HEK293 (cell line): ENCODE measurements around the gene MED15.

Experiments used
- CTCF ChIA-PET: fragments of 350-600 bp; formaldehyde crosslinking; extraction: SDS; loops from one replicate; lab custom pipeline; 2021; ENCODE audit warnings: antibody characterized with exemption; lab: Yijun Ruan, JAX
- POLR2A ChIA-PET: fragments of 300-600 bp; formaldehyde crosslinking; extraction: SDS; loops from one replicate; lab custom pipeline; 2020; ENCODE audit warnings: antibody characterized with exemption, inconsistent platforms; lab: Yijun Ruan, JAX
- H3K27ac ChIP-seq: fragments of 200-500 bp; sonication (Bioruptor generic); 2 replicates; pipeline ENCODE4 v1.5.1; 2014; ENCODE audit warnings: low read depth, low read length, control low read depth, inconsistent platforms; ENCODE audit errors: extremely low read depth
- H3K36me3 ChIP-seq, 2 experiments: fragments of 200-500 bp in 1 of 2; sonication (Bioruptor generic) in 1 of 2; 1 replicate in 1 of 2; 2 replicates in 1 of 2; pipeline ENCODE4 v1.5.1; 2014 to 2017; ENCODE audit warnings: inconsistent platforms in 2 of 2, low read length in 2 of 2; ENCODE audit not compliant: control insufficient read depth in 2 of 2, insufficient read depth in 1 of 2
- H3K4me1 ChIP-seq: fragments of 200-500 bp; sonication (Bioruptor generic); 2 replicates; pipeline ENCODE4 v1.5.1; 2014; ENCODE audit warnings: mild to moderate bottlenecking, low read length, inconsistent platforms; ENCODE audit not compliant: control insufficient read depth, insufficient read depth
- H3K4me3 ChIP-seq: 2 replicates; pipeline ENCODE4 v1.5.1; 2011; ENCODE audit warnings: low read depth, mild to moderate bottlenecking, control low read depth, low read length, moderate library complexity
- H3K9me3 ChIP-seq: fragments of 200-500 bp; sonication (Bioruptor generic); 2 replicates; pipeline ENCODE4 v1.5.1; 2014; ENCODE audit warnings: low read depth, low read length, inconsistent platforms; ENCODE audit not compliant: control insufficient read depth, insufficient read depth
- GLI4 ChIP-seq: fragments of 450-650 bp; formaldehyde crosslinking; IDR thresholded peaks from 2 replicates; pipeline ENCODE4 v1.5.1; 2016; ENCODE audit warnings: missing biosample characterization, missing genetic modification characterization
- KLF1 ChIP-seq: fragments of 450-650 bp; formaldehyde crosslinking; IDR thresholded peaks from 2 replicates; pipeline ENCODE4 v1.5.1; 2016; ENCODE audit warnings: missing biosample characterization, missing genetic modification characterization
- RBAK ChIP-seq: fragments of 450-650 bp; formaldehyde crosslinking; IDR thresholded peaks from 2 replicates; pipeline ENCODE4 v1.5.1; 2016; ENCODE audit warnings: missing biosample characterization, missing genetic modification characterization
- SP7 ChIP-seq: fragments of 450-650 bp; formaldehyde crosslinking; IDR thresholded peaks from 2 replicates; pipeline ENCODE4 v1.5.1; 2016; ENCODE audit warnings: missing biosample characterization, missing genetic modification characterization
- ZBTB1 ChIP-seq: fragments of 450-650 bp; formaldehyde crosslinking; IDR thresholded peaks from 2 replicates; pipeline ENCODE4 v1.5.1; 2016; ENCODE audit warnings: missing biosample characterization, missing genetic modification characterization
- ZFP37 ChIP-seq: fragments of 450-650 bp; formaldehyde crosslinking; IDR thresholded peaks from 2 replicates; pipeline ENCODE4 v1.5.1; 2016; ENCODE audit warnings: missing biosample characterization, missing genetic modification characterization
- ZIC2 ChIP-seq: fragments of 450-650 bp; formaldehyde crosslinking; IDR thresholded peaks from 2 replicates; pipeline ENCODE4 v1.5.1; 2016; ENCODE audit warnings: missing biosample characterization, missing genetic modification characterization
- ZNF133 ChIP-seq: fragments of 450-650 bp; formaldehyde crosslinking; IDR thresholded peaks from 2 replicates; pipeline ENCODE4 v1.5.1; 2016; ENCODE audit warnings: missing biosample characterization, missing genetic modification characterization
- ZNF184 ChIP-seq: fragments of 450-650 bp; IDR thresholded peaks from 2 replicates; pipeline ENCODE4 v1.5.1; 2018; ENCODE audit warnings: missing biosample characterization, mild to moderate bottlenecking, missing genetic modification characterization
- ZNF223 ChIP-seq: fragments of 450-650 bp; formaldehyde crosslinking; IDR thresholded peaks from 2 replicates; pipeline ENCODE4 v1.5.1; 2016; ENCODE audit warnings: missing biosample characterization, missing genetic modification characterization
- ZNF239 ChIP-seq: fragments of 450-650 bp; formaldehyde crosslinking; IDR thresholded peaks from 2 replicates; pipeline ENCODE4 v1.5.1; 2016; ENCODE audit warnings: missing biosample characterization, missing genetic modification characterization
- ZNF302 ChIP-seq: fragments of 450-650 bp; formaldehyde crosslinking; IDR thresholded peaks from 2 replicates; pipeline ENCODE4 v1.5.1; 2016; ENCODE audit warnings: missing biosample characterization, missing genetic modification characterization, low read depth
- ZNF362 ChIP-seq: fragments of 450-650 bp; formaldehyde crosslinking; IDR thresholded peaks from 2 replicates; pipeline ENCODE4 v1.5.1; 2016; ENCODE audit warnings: missing biosample characterization, missing genetic modification characterization
- ZNF513 ChIP-seq: fragments of 450-650 bp; IDR thresholded peaks from 2 replicates; pipeline ENCODE4 v1.5.1; 2018; ENCODE audit warnings: missing biosample characterization, missing genetic modification characterization
- ZNF777 ChIP-seq: fragments of 450-650 bp; formaldehyde crosslinking; IDR thresholded peaks from 2 replicates; pipeline ENCODE4 v1.5.1; 2017; ENCODE audit warnings: missing biosample characterization, missing genetic modification characterization, borderline replicate concordance
- ZNF785 ChIP-seq: fragments of 450-650 bp; formaldehyde crosslinking; IDR thresholded peaks from 2 replicates; pipeline ENCODE4 v1.5.1; 2016; ENCODE audit warnings: missing biosample characterization, missing genetic modification characterization
- TF ChIP-seq, protein P1 (sequence below): fragments of 450-650 bp; formaldehyde crosslinking; IDR thresholded peaks from 2 replicates; pipeline ENCODE4 v1.5.1; 2016; ENCODE audit warnings: missing biosample characterization, missing genetic modification characterization, borderline replicate concordance
- TF ChIP-seq, protein P2 (sequence below): fragments of 450-650 bp; formaldehyde crosslinking; IDR thresholded peaks from 2 replicates; pipeline ENCODE4 v1.5.1; 2016; ENCODE audit warnings: missing biosample characterization, missing genetic modification characterization
- TF ChIP-seq, protein P3 (sequence below): fragments of 450-650 bp; formaldehyde crosslinking; IDR thresholded peaks from 2 replicates; pipeline ENCODE4 v1.5.1; 2016; ENCODE audit warnings: missing biosample characterization, missing genetic modification characterization

MED15 gene

DNA sequence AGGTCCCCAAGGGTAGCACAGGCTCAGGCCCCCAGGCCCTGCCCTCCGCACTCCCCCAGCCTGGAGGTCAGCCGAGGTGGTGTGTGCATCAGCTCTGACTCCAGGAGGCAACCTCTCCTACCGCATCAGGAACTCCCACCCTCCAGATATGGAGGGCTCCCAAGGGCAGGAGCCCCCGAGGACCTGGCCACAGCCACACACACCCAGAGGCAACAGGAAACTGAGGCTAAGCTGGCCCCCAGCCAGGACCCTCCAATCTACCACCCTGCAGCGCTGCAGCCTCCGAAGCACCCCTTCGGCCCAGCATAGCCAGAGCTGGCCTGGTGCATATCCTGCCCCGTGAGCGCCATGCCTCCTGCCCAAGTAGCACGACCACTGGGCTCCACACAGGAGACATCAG lies 104.0 kb downstream of the MED15 start:
- ChIA-PET CTCF (interaction anchor here (1.1 kb wide), 1 partner anchor 30 kb away, joined by 3 read pairs; no protein-coding TSS in a partner anchor), POLR2A (no interaction called here)
- no peak for TF ChIP-seq SP7 (tag by site-specific recombination)
- no peak for TF ChIP-seq RBAK (tag by site-specific recombination)
- TF ChIP-seq ZNF785 (tag by site-specific recombination) = no peak
- no peak for TF ChIP-seq GLI4 (tag by site-specific recombination)
- no peak for TF ChIP-seq ZNF362 (tag by site-specific recombination)
- TF ChIP-seq ZNF184 = no peak
- no peak for TF ChIP-seq ZBTB1
- TF ChIP-seq, protein P1, sequence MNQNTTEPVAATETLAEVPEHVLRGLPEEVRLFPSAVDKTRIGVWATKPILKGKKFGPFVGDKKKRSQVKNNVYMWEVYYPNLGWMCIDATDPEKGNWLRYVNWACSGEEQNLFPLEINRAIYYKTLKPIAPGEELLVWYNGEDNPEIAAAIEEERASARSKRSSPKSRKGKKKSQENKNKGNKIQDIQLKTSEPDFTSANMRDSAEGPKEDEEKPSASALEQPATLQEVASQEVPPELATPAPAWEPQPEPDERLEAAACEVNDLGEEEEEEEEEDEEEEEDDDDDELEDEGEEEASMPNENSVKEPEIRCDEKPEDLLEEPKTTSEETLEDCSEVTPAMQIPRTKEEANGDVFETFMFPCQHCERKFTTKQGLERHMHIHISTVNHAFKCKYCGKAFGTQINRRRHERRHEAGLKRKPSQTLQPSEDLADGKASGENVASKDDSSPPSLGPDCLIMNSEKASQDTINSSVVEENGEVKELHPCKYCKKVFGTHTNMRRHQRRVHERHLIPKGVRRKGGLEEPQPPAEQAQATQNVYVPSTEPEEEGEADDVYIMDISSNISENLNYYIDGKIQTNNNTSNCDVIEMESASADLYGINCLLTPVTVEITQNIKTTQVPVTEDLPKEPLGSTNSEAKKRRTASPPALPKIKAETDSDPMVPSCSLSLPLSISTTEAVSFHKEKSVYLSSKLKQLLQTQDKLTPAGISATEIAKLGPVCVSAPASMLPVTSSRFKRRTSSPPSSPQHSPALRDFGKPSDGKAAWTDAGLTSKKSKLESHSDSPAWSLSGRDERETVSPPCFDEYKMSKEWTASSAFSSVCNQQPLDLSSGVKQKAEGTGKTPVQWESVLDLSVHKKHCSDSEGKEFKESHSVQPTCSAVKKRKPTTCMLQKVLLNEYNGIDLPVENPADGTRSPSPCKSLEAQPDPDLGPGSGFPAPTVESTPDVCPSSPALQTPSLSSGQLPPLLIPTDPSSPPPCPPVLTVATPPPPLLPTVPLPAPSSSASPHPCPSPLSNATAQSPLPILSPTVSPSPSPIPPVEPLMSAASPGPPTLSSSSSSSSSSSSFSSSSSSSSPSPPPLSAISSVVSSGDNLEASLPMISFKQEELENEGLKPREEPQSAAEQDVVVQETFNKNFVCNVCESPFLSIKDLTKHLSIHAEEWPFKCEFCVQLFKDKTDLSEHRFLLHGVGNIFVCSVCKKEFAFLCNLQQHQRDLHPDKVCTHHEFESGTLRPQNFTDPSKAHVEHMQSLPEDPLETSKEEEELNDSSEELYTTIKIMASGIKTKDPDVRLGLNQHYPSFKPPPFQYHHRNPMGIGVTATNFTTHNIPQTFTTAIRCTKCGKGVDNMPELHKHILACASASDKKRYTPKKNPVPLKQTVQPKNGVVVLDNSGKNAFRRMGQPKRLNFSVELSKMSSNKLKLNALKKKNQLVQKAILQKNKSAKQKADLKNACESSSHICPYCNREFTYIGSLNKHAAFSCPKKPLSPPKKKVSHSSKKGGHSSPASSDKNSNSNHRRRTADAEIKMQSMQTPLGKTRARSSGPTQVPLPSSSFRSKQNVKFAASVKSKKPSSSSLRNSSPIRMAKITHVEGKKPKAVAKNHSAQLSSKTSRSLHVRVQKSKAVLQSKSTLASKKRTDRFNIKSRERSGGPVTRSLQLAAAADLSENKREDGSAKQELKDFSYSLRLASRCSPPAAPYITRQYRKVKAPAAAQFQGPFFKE (tag by site-specific recombination) = no peak
- TF ChIP-seq ZNF302 (tag by site-specific recombination) = no peak
- TF ChIP-seq ZNF239 (tag by site-specific recombination) = no peak
- no peak for TF ChIP-seq ZNF513 (tag by site-specific recombination)
- TF ChIP-seq ZFP37 = no peak
- no peak for TF ChIP-seq ZNF223 (tag by site-specific recombination)
- TF ChIP-seq ZNF777 (tag by site-specific recombination) = no peak
- TF ChIP-seq, protein P2, sequence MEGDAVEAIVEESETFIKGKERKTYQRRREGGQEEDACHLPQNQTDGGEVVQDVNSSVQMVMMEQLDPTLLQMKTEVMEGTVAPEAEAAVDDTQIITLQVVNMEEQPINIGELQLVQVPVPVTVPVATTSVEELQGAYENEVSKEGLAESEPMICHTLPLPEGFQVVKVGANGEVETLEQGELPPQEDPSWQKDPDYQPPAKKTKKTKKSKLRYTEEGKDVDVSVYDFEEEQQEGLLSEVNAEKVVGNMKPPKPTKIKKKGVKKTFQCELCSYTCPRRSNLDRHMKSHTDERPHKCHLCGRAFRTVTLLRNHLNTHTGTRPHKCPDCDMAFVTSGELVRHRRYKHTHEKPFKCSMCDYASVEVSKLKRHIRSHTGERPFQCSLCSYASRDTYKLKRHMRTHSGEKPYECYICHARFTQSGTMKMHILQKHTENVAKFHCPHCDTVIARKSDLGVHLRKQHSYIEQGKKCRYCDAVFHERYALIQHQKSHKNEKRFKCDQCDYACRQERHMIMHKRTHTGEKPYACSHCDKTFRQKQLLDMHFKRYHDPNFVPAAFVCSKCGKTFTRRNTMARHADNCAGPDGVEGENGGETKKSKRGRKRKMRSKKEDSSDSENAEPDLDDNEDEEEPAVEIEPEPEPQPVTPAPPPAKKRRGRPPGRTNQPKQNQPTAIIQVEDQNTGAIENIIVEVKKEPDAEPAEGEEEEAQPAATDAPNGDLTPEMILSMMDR = no peak
- no peak for TF ChIP-seq ZIC2 (tag by site-specific recombination)
- no peak for TF ChIP-seq KLF1 (tag by site-specific recombination)
- TF ChIP-seq, protein P3, sequence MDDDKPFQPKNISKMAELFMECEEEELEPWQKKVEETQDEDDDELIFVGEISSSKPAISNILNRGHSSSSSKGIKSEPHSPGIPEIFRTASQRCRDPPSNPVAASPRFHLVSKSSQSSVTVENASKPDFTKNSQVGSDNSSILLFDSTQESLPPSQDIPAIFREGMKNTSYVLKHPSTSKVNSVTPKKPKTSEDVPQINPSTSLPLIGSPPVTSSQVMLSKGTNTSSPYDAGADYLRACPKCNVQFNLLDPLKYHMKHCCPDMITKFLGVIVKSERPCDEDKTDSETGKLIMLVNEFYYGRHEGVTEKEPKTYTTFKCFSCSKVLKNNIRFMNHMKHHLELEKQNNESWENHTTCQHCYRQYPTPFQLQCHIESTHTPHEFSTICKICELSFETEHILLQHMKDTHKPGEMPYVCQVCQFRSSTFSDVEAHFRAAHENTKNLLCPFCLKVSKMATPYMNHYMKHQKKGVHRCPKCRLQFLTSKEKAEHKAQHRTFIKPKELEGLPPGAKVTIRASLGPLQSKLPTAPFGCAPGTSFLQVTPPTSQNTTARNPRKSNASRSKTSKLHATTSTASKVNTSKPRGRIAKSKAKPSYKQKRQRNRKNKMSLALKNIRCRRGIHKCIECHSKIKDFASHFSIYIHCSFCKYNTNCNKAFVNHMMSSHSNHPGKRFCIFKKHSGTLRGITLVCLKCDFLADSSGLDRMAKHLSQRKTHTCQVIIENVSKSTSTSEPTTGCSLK (tag by site-specific recombination) = no peak
- TF ChIP-seq ZNF133 = no peak
- Histone ChIP-seq H3K4me3 (no peak overlapping the region), H3K27ac (no peak overlapping the region), H3K9me3 (no peaks in the 10 kb centered on the region), H3K36me3 (no peaks in the 10 kb centered on the region), H3K4me1 (no peaks in the 10 kb centered on the region)
